Measurements from ENCODE around the gene SYCP2.

Gene SYCP2

DNA sequence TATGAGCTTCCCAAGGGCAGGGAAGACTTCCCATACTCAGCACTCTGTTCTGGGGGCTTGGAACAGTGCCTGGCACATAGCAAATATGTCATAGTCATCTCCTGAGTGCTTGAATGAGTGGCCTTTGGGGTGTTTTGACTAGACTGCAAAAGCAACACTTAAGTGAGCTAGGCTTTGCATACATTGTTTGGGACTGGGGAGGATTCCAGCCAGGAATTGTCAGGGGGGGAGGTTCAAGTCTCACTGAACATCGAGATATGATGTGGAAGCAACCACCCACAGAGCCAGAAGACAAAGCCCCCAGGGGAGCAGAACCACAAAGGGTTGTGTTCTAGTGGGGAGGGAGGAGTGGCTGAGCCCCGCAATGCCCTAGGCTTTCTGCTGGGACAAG, 98.4 kb downstream of the SYCP2 start:
- ATAC-seq (no peak), DNase-seq (no peak)

DNA sequence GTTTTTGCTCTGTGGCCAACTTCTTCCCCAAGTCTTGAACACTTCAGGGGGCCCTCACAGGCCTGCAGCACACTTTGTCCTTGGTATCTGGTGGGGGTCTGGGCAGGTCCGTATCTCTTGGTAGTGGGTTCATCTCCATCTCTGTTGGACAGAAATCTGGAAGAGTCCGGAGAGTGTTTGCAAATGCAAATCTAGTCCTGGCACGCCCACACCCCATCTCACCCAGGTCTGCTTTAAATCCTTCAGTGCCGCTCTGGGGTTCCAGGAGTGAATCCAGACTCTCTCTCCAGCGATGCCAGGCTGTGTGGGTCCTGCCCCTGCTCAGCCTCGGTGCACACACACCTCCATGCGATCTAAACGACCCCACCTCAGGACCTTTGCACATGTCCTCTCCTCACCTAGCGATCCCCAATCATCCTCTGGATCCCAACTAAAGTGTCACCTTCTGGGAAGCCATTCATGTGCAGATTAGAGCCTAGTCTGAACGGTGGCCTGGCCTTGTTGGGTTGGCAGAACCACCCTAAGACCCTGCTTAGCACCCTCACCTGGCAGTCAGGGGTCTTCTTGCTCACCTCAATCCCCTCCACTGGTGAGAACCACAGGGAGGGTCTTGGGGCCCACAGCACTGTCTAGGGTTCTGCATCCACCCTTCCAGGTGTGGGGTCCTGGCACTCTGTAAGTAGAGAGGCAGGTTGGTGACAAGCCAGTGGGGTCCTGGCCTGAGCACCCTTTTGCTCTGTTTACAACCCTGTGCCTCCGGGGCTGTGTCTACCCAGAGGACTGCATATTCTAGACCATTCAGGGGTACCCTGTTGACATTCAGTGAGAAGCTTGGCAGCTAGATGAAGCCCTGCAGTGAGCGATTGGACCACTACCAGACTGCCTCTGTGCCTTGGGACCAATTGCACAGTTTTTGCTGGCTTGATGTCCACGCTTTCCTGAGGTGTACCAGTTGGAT, 100.8 kb downstream of the SYCP2 start:
- DNase-seq (no peak), ATAC-seq (peak; percentile 4)

DNA sequence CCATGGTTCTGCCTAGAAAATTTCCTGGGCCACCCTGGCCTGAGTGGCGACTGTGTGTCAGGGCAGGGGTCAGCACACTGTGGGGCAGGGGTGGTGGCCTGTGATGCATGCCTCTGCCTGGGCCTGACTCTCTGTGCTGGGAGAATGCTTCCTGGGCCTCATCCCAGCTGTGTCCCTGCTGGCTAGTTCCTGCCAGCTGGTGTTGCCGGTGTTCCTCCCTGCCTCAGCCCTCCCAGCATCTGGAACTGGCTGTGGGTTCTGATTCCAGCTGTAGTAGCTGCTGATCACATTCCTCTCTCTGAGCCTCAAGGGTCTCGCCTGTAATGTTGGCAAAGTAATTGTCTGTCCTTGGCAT, 101.5 kb downstream of the SYCP2 start:
- no peak for DNase-seq
- ATAC-seq: no peak

DNA sequence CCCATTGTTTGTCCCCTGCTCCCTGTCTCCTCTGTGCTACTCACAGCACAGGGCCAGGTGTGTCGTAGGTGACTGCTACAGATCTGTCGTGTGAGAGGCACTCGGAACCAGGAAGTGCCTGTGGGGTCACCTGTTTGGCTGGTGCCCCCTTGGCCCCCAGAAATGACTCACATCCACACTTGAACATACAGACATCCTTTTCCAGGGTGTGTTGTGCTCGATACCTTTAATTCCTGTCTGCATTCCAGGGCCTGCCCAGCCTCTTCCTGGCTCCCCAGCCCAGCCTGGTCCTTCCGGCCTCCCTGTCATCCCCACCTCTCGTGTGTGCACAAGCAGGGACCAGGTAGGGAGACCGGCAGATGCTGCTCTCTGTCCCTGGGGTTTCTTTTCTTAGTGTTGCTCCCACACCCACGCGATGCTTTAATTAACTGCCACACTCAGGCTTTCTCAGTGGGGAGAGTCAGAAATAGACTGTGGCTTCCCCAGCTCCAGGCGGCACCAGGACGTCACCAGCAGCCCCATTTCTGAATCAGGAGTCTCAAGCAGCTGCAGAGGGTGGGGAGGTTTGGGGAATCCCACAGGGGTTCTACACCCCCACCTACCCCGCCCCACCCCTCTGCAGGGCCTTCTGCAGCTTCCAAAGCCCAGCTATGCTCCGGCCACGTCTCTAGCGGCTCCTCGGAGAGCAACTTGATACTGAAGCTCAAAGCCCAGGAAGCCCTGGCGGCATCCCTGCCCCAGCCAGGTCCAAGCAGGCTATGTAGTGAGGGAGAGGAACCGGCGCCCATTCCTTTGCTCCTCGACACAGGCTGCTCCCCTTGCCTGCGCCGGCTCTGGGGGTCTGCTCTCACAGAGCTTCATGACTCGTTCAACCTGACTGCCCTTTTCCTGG, 102.2 kb downstream of the SYCP2 start:
- no peak for DNase-seq
- no peak for ATAC-seq

DNA sequence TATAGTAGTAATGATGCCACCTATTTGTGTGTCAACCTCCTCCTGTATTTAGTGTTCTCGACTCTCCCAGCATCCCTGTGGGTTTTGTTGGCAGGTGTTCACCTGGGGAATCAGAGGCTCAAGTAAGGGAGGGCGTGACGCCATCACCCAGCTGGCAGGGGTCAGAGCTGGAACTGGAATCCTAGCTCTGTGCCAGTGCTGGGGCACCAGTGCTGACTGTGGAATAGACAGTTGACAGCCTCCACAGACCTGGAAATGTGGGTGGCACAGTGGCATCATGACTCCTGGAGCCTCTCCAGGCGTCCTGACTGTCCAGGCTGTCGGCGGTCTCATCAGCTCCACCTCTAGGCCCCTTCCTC, 102.8 kb downstream of the SYCP2 start:
- no peak for ATAC-seq

DNA sequence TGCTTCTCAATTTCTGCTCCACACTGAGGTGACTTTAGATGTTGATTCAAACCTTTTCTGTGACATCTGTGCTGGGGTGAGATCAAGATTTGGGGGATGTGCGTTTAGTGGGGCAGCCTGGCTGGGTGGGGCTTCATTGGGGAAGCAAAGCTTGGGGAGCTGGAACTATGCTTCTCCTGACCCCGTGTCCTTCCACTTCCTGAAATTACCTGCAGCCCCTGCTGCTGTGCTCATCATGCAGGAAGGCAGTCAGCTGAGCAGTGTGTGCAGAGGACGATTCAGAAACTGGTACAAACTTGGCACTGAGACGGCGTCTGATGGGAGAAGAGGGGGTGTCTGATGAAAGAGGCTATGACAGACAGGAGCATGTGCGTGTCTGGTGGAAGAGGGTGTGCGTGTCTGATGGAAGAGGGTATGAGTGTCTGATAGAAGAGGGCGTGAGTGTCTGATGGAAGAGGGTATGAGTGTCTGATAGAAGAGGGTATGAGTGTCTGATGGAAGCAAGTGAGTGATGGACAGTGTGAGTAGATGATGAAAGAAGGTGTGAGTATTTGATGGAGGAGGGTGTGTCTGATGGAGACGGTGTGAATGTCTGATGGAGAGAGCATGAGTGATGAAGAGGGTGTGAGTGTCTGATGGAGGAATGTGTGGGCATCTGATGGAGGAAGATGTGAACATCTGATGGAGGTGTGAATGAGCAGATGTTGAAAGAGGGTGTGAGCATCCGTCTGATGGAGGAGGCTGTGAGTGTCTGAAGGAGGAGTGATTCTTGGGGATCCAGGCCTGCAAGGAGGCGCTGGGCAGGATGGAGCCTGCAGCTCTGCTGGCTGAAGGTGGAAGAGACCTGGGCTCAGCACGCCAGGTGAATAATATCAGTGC, 103.4 kb downstream of the SYCP2 start:
- DNase-seq (no peak), ATAC-seq (no peak)

More for the DNA sequence above, 102.8 kb downstream of the SYCP2 start:
- DNase-seq: no peak

DNA sequence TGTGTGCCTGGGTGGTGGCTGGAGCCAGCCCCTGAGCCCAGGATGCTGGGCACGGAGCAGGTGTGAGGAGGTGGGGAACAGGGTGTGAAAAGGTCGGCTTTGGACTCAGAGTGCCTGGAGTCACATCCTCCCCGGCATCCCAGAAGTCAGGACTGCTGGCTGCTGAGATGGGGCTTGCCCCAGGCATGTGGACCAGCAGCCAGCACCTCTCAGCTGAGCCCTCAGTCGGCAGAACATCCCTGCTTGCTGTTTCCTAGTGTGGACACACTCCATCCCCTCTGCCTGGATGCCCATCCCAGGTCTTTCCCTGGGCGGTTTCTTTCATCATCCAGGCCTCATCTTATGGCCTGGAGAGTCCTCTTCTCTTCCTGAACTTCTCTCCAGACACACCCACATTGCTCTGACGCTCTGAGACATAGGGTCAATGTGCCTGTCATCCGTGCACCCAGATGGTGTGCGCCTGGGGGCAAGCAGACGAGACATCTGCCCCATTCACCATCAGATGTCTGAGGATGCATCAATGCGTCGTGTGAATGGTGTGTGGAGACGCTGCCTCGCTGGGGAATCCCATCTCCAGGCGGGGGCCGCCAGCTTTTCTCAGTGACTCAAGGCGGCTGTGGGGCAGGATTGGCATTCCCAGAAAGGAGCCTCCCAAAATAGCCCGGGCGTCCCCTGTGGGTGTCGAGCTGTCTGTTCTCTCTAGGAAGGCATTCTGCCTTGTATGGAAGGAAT, 104.2 kb downstream of the SYCP2 start:
- ATAC-seq: no peak

DNA sequence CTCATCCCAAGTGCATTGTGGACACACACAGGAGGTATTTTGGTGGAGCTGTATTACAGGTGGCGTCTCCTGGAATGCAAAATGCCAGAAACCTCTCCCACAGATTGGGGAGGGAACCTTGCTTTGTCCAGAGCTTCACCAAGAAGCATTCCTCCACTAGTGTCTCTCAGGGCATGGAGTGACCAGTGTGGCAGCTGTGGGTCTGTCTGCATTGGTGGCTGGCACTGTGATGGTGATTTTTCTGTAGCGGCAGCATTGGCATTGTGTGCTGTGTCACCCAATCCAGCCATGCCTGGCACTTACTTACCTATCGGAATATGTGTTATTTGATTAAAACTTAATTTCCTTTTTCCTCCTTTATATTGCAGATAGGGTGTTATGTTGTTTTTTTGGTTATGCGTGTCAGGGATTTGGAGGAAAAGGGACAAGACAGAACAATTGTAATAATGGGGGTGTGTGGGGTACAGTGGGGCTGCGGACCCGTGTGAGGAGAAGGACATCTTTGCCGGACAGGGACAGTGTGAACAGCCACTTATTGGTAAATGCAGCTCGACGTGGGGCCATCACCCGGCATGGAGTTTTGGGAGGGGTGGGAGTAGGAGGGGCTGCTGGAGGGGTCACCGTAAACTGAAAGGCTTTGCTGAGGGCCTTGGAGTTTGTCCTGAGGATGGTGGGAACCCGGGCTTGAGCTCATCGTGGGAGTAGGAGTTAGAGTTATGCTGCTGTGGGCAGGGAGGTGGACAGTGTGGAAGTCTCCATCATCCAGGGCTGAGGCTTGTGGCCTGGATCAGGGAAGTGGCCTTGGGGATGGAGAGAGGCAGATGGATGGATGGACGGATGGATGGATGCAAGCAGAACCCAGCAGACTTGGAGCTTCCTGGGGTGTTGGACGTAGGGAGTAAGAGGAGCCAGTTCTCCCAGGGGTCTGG, 105.0 kb downstream of the SYCP2 start:
- DNase-seq (no peak), ATAC-seq (no peak)

More for the DNA sequence above, 104.2 kb downstream of the SYCP2 start:
- DNase-seq: no peak

DNA sequence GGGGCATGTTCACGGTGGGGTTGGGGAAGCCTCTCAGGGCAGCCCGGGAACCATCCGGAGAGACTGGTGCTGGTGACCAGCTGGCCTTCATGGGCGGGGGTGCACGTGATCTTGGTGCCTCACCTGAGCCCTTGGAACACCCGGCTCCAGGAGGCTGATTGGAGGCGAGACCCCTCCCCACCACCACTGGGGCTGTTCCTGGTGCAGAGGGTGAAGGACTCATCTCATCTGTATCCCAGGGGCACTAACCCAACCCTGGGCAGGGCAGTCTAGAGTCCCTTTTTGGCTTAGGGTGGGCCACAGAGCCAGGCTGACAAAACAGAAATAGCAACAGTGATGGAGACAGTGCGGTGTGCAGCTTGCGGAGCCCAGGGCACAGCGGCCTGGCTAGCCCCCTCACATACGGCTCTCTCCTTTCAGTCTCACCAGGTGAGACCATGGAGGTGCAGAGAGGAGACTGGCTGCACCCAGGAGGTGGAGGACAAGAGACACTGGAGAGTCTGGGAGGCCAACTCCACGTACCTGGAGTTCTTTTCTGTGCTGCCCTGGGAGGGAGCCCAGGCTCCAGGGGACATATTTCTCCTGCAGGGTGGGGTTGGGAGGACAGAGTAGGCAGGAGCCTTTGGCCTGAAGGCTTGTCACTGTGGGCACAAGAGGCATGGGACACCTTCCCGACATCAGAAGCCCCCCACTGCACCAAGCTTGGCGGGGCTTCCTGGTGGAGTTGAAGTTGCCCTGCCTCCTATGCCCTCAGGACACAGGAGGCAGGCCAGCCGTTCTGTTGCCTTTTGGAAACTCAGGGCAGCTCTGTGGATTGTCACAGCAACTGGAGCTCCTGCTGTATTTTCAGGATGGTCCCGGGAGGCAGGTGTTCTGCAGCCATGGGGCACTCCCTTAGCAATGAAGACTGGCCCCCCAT, 106.0 kb downstream of the SYCP2 start:
- no peak for ATAC-seq

DNA sequence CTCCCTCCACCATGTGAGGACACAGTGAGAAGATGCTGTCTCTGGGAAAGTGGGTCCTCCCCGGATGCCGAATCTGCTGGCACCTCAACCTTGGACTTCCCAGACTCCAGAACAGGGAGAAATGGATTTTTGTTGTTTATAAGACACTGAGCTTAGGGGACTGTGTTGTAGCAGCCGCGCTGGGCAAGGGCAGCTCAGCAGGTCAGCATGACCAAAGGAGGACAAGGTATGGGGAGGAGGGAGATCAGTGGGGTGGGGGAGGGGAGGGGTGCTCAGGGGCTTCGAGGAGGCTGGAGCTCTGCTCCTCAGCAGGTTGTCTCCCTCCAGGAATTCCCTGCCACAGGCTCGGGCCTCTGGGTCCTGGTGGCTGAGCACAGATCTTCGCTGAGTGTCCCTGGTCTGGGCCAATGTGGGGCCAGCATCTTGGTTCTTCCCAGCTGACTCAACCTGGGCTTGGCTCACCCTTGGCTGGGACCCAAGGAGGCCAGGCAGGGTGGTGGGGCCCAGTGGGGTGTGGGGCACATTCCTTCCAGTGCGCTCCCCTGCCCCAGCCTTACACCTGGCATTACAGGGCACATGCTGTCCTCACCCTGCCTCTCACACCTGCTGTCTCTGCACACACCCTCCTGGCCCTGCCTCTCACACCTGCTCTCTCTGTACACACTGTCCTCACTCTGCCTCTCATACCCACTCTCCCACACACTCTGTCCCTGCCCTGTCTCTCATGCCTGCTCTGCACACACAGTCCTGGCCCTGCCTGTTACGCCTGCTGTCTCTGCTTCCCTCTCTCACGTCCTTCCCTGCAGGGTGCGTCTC, 107.3 kb downstream of the SYCP2 start:
- no peak for ATAC-seq
- DNase-seq: no peak

More for the DNA sequence above, 106.0 kb downstream of the SYCP2 start:
- no peak for DNase-seq

DNA sequence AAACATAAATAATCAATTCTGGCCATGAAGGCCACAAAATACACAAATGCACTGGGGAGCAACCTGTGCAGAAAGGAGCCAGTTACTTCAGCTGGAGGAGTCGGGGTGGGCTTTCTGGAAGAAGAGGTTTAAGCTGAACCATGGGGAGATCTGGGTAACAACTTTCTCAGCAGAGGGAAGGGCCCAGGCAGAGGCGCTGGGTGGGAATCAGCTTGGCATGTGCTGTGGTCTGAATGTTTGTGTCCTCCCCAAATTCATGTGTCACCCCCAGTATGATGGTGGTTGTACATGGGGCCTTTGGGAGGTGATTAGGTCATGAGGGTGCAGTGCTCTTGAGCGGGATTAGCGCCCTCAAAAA, 107.9 kb downstream of the SYCP2 start:
- ATAC-seq (no peak), DNase-seq (no peak)

DNA sequence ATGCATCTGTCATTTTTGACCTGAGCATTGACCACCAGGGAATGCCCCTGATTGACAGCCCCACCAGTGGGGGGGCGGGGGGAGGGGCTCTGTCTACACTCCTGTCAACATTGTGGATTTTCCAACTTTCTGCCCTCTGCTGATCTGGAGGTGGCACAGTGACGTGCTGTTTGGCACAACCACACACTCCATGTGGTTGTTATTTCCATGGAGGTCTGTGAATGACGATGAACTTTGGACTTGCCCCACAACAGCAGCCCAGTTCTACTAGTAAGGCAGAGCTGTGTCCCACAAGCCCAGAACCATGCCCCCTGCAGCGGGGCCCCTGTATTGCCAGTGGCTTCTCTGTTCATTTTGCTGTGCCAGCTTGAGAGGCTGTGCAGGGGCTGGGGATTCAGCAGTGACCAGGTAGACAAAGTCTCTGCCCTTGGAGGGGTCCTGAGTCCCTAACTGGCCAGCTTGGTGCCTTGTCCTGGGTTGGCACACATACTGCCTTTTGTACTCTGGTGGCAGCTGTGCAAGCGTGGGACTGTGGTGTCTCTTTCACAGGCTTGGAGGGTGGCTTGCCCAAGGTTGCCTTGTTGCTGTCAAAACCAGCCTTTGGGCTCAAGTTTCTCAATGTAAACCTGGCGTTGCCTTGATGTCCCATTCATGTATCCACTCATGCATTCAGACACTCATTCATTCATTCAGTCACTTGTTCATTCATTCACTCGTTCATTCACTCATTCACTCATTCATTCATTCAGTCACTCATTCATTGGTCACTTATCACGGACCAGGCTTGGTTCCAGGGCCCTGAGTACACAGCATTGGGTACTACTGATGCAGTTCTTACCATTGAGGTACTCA, 108.5 kb downstream of the SYCP2 start:
- DNase-seq: no peak
- ATAC-seq: no peak

DNA sequence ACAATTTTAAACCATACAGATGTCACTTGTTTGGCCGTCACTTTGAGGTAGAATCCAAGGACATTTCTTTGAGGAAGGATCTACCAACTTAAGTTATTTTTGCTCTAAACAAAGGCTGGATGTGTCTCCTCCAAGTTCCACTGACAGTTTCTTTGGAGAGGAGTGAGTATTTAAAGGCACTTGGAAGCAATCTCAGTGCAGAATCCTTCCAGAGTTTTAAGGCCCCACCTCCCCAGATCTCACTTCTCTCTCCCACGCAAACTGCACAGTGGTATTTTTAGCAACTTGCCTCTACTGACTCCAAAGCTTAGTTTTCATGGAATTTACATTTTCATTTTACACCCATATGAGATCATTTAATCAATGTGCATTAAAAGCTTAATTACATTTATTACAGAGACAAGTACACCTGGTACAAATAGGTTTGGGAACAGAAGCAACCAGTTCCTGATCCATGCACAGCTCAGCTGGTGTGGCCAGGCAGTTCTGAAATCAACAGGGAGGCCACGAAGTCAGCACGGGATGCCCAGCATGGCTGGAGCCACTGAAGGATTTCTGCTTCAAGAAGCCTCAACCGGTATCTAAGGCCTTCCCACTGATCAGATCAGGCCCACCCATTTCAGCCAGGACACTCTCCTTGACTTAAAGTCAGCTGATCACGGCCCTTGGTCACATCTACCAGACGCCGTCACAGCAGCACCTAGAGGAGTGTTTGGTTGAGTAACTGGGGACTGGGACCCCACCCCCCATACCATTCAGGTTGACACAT, 109.8 kb downstream of the SYCP2 start:
- DNase-seq (no peak), ATAC-seq (no peak)

DNA sequence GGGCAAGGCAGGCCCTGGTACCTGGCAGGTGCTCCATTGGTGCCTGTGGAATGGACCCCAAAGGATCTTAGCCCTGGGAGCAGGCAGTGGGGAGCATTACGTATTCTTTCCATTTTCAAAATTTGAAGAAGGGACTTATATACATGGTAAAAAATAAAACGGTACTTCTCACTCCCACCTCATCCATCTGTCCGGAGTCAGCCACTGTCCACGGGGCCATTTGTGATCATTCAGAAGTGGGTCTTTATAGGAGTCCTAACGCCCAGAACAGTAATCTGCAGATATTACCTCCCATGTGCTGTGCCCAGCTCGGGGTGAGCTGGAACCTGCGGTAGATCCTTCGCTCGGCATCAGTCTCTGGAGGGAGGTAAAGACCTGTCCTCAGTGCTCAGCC, 110.4 kb downstream of the SYCP2 start:
- DNase-seq (no peak), ATAC-seq (no peak)

DNA sequence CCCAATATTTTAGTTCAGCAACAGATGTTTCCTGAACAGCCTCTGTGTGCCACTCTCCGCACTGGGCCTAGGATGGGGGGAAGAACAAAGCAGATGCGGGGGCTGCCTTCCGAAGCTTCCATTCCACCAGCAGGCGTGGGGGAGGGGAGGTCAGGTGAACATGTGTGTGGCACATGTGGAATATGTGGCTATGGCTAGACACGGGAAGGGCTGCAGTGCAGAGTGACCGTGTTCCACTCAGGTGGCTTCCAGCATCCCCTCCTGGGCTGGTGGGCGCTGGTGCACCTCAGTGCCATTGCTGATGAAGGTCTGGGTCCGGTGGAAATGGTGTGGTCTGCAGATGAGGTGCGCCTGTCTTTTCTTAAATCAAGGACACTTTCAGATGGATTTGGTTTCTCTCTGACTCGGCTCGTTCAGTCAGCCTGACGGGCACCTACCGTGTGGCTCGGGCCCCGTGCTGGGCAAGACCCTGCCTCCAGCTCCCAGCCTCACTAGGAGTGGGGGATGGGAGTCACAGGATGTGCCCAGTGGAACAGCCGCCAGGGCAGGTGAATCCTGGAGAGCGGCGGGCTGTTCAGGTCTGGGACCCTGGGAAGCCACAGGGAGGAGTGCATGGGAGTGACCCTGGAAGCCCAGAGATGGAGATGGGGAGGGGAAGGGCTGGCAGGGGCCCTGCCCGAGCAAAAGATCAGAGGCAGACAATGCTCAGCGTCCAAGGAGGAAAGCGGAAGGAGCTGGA, 111.0 kb downstream of the SYCP2 start:
- no peak for ATAC-seq
- no peak for DNase-seq

DNA sequence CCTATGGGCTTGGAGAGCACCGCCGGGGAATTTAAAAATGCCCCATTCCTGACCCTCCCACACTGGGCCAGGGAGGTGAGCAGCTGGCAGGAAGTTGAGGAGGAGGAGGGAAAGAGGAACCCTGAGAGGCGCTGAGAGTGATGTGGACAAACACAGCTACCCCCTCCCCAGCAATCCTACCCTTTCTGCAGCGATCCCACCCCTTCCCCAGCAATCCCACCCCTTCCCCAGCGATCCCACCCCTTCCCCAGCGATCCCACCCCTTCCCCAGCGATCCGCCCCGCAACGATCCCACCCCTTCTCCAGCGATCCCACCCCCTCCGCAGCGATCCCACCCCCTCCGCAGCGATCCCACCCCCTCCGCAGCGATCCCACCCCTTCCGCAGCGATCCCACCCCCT, 111.6 kb downstream of the SYCP2 start:
- ATAC-seq: no peak
- DNase-seq: no peak
